ENCODE measurements around the gene LTA.
A peak's percentile ranks its signal among the peaks of the same experiment; 100 is the strongest.

The LTA gene
- total RNA-seq, result 17.4 to 24.5 reads per million in 2 donors

- peak; percentile 69 for DNase-seq
Measured at GRCh38 chr6:31572041-31572911, at the start of gene LTA. Gene LTA, plus strand, starts transcription at chr6:31572289. Its CDS starts 454 bp downstream, at chr6:31572743.

GRCh38 chr6:31525553-31525931, 46.5 kb upstream of the LTA start:
- no peak for DNase-seq

GRCh38 chr6:31525932-31526591, 46.0 kb upstream of the LTA start:
- DNase-seq, result no peak

- DNase-seq, result no peak
Measured at GRCh38 chr6:31528307-31528777, 43.7 kb upstream of the LTA start.

GRCh38 chr6:31528821-31529328, 43.2 kb upstream of the LTA start, which contains the start of gene MCCD1:
Gene MCCD1, plus strand, starts transcription at chr6:31528962. Its CDS starts 53 bp downstream, at chr6:31529015.
- no peak for DNase-seq

GRCh38 chr6:31529329-31530150, 42.5 kb upstream of the LTA start:
- DNase-seq, result no peak

GRCh38 chr6:31530659-31531058, 41.4 kb upstream of the LTA start:
- DNase-seq, result no peak

- DNase-seq, result no peak
Measured at GRCh38 chr6:31531162-31531561, 40.9 kb upstream of the LTA start.

GRCh38 chr6:31531771-31532643, 40.1 kb upstream of the LTA start:
- DNase-seq, result no peak

- DNase-seq, result no peak
Measured at GRCh38 chr6:31532644-31533454, 39.2 kb upstream of the LTA start.

- DNase-seq, result no peak
Measured at GRCh38 chr6:31533455-31533841, 38.6 kb upstream of the LTA start.

- no peak for DNase-seq
Measured at GRCh38 chr6:31534011-31534410, 38.1 kb upstream of the LTA start.

GRCh38 chr6:31534521-31535040, 37.5 kb upstream of the LTA start:
- DNase-seq, result no peak

GRCh38 chr6:31535538-31536324, 36.4 kb upstream of the LTA start:
- no peak for DNase-seq

- no peak for DNase-seq
Measured at GRCh38 chr6:31538805-31539400, 33.2 kb upstream of the LTA start.

GRCh38 chr6:31540640-31541039, 31.4 kb upstream of the LTA start:
- no peak for DNase-seq

GRCh38 chr6:31541059-31541657, 30.9 kb upstream of the LTA start:
- peak; percentile 68 for DNase-seq

GRCh38 chr6:31541658-31542521, 30.2 kb upstream of the LTA start, which contains the start of gene DDX39B:
Gene DDX39B, minus strand, starts transcription at chr6:31542003. Its CDS starts 1,471 bp downstream, at chr6:31540532.
- DNase-seq, result peak; percentile 89

All from T-helper 9 cell (primary cell).